ENCODE data around the gene HMGCS2.

DNA sequence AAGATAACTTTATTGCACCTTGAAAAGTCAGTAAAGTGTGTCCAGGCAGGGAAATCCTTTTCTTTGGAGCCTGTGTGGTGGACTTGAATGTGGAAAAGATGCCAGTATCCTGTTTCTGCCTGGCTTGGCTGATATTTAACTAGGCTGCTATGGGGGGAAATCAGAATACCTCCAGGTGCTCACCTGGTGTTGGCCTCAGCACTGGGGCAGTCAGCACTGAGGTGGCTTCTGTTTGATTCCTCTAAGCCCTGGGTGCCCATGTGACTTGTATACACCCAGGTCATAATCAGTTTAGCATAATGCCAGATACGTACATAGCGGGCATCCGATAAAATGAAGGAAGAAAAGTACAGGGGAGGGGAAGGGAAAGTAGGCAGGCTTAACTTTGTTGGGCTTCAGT is 49.7 kb downstream of the HMGCS2 start:
- TF ChIP-seq CTCF (IDR thresholded peaks at IDR 0.05 in 8 of 11, conservative IDR thresholded peaks at IDR 0.05 in 3 of 11) (no peak), POLR2A (IDR thresholded peaks at IDR 0.05) (no peak)

Measured in spleen (tissue), 7 donors.